Mammary epithelial cell (primary cell): ENCODE data around the gene CENPQ.

ENCODE experiments used
- CTCF ChIP-seq, 2 donors: IDR thresholded peaks in 1 of 2; conservative IDR thresholded peaks in 1 of 2; 2 replicates each; pipeline ENCODE4 v1.5.1; 2011 to 2012; ENCODE audit warnings: inconsistent platforms in 2 of 2, low read length in 2 of 2, mild to moderate bottlenecking in 2 of 2, control low read depth in 1 of 2, low read depth in 1 of 2; ENCODE audit not compliant: insufficient read depth in 1 of 2; ENCODE audit errors: extremely low read depth in 1 of 2
- EZH2 ChIP-seq: IDR thresholded peaks from 2 replicates; pipeline ENCODE4 v1.6.1; 2012; ENCODE audit warnings: low read length, inconsistent platforms, borderline replicate concordance

- TF ChIP-seq EZH2: no peak
- no peak for TF ChIP-seq CTCF (conservative IDR thresholded peaks at IDR 0.05 in 1 of 2, IDR thresholded peaks at IDR 0.05 in 1 of 2; ENCODE audit: extremely low read depth in 1 of 2, insufficient read depth in 1 of 2, low read depth in 1 of 2, low read length in 2 of 2)
Measured at GRCh38 chr6:49490633-49491032, 27.5 kb downstream of the CENPQ start.
